Mesodermal cell (in vitro differentiated cells): ENCODE data around the gene KIFBP.
"Not testable (repeated sequence)": the region's sequence is repeated elsewhere in the genome, so short reads cannot be mapped to it uniquely, and the experiment has no call there.

ENCODE experiments used
- H3K27ac ChIP-seq: 2 replicates; pipeline ENCODE4 v1.7.0; 2013; ENCODE audit warnings: mild to moderate bottlenecking, low read depth, low read length, moderate library complexity; ENCODE audit not compliant: severe bottlenecking
- H3K36me3 ChIP-seq: 2 replicates; pipeline ENCODE4 v1.7.1; 2013; ENCODE audit warnings: mild to moderate bottlenecking, low read length, moderate library complexity; ENCODE audit not compliant: control insufficient read depth, insufficient read depth
- H3K4me1 ChIP-seq: one replicate; pipeline ENCODE4 v1.7.1; 2013; ENCODE audit warnings: mild to moderate bottlenecking, low read length; ENCODE audit not compliant: insufficient read depth, control insufficient read depth, poor library complexity, severe bottlenecking
- H3K4me3 ChIP-seq: 2 replicates; pipeline ENCODE4 v1.7.0; 2013; ENCODE audit warnings: low read length, control low read depth, mild to moderate bottlenecking; ENCODE audit not compliant: insufficient read depth, poor library complexity, severe bottlenecking; ENCODE audit errors: extremely low read depth
- H3K9me3 ChIP-seq: 2 replicates; pipeline ENCODE4 v1.7.1; 2013; ENCODE audit warnings: mild to moderate bottlenecking, low read length, moderate library complexity; ENCODE audit not compliant: control insufficient read depth
- WGBS, 2 experiments: methylation state at CpG; one replicate each; pipeline ENCODE4 v1.1.5; 2013; ENCODE audit warnings: missing lambda C conversion rate in 2 of 2; ENCODE audit not compliant: insufficient coverage in 2 of 2; 5-methylcytosine and 5-hydroxymethylcytosine counted together

KIFBP gene

DNA sequence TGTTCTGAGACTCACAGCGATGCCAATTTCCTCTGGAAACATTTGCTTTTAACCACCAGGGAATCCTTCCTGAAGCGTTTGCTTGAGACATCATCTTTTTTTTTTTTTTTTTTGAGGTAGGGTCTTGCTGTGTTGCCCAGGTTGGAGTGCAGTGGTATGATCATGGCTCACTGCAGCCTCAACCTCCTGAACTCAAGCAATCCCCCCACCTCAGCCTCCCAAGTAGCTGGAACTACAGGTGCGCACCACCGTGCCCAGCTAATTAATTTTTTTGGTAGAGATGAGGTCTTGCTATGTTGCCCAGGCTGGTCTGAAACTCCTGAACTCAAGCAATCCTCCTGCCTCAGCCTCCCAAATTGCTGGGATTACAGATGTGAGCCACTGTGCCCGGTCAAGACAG, 52.3 kb downstream of the KIFBP start:
- H3K9me3 ChIP-seq, H3K36me3 ChIP-seq, H3K4me3 ChIP-seq, H3K27ac ChIP-seq, H3K4me1 ChIP-seq: not testable (repeated sequence)
- WGBS, 2 experiments = 42 to 89% methylated on average over 1 to 2 of the region's 5 CpGs

DNA sequence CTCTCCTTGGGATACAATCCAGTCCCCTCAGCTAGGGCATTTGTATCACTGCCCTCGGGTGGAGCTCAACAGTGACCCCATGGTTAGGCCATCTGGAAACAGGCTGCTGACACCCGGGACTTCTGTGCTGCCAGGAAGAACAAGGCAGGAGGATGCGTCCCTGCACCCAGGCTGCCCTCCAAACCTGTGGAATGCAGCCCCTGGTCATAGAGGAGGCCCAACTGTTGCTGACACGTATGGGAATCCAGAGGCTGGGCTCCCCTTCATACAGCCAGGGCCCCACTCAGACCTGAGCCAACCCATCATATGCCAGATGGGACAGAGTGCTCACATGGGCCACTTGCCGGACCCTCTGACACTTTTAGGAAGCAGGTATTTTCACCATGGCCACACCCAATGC, 53.8 kb downstream of the KIFBP start:
- no peaks in the 10 kb centered on the region for H3K36me3 ChIP-seq
- H3K4me1 ChIP-seq = no peaks in the 10 kb centered on the region
- no peaks in the 10 kb centered on the region for H3K9me3 ChIP-seq
- H3K4me3 ChIP-seq = no peak overlapping the region
- 91 to 92% methylated on average over 4 to 5 of the region's 5 CpGs for WGBS, 2 experiments
- H3K27ac ChIP-seq = no peak overlapping the region

DNA sequence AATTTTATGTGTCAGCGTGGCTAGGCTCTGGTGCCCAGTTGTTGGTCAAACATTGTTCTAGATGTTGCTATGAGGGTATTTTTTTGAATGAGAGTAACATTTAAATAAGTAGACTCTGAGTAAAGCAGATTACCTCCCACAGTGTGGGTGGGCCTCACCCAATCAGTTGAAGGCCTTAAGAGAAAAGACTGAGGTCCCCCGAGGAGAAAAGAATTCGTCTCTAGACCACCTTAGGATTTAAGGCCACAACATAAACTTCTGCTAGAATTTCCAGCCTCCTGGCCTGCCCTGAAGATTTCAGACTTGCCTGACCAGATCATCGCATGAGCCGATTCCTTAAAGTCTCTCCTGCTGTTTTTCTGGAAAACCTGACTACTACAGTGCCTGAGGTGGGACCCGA, 54.2 kb downstream of the KIFBP start:
- H3K4me1 ChIP-seq = no peaks in the 10 kb centered on the region
- 92 to 94% methylated on average over 5 of the region's 6 CpGs for WGBS, 2 experiments
- H3K4me3 ChIP-seq = no peak overlapping the region

DNA sequence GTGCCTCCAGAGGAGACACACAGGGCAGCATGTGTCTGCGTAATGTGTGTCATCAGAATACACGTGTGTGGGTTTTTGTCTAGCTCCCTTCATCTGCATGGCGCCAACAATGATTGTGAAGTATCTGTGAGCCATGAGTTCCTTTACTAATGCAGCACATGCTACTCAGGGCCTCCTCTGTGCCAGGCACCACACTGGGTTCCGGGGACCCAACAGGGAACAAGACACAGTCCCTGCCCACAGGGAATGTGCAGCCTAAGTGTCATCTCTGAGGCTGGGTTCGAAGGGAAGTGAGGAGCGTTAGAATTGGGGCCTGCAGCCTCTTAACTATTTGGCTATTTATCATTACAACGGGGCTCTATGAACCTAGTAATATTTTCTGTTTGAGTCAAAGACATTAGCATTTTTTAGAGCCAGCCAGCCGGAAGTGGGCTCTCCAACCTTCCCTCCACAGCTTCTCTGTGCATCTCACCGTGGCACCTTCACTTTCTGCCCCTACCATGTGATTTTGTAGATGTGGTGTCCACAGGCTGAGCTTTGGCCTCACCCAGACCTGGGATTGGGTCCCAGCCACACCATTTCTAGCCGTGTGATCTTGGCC, 55.4 kb downstream of the KIFBP start:
- Histone ChIP-seq H3K4me1 (no peaks in the 10 kb centered on the region), H3K36me3 (no peaks in the 10 kb centered on the region), H3K4me3 (no peak overlapping the region), H3K27ac (no peak overlapping the region), H3K9me3 (no peaks in the 10 kb centered on the region)
- 86 to 95% methylated on average over 7 of the region's 10 CpGs for WGBS, 2 experiments

More for the DNA sequence above, 54.2 kb downstream of the KIFBP start:
- H3K9me3 ChIP-seq = no peaks in the 10 kb centered on the region
- H3K27ac ChIP-seq = no peak overlapping the region
- H3K36me3 ChIP-seq = no peaks in the 10 kb centered on the region

DNA sequence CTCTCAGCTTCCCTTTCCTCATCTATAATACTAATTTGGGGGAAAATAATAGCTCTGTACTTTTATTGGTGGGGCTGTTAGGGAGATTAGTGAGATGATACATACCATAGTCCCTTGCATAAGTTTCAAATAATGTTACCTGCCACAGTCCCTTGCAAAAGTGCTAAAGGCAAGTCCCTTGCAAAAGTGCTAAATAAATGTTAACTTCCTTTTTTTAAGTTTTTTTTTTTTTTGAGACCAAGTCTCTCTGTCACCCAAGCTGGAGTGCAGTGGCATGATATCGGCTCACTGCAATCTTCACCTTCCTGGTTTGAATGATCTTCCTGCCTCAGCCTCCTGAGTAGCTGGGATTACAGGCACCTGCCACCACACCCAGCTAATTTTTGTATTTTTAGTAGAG, 55.9 kb downstream of the KIFBP start:
- H3K4me3 ChIP-seq = no peak overlapping the region
- no peaks in the 10 kb centered on the region for H3K9me3 ChIP-seq
- 83 to 100% methylated on average over 1 of the region's 1 CpG for WGBS, 2 experiments
- no peaks in the 10 kb centered on the region for H3K36me3 ChIP-seq
- H3K4me1 ChIP-seq = no peaks in the 10 kb centered on the region
- H3K27ac ChIP-seq = no peak overlapping the region

DNA sequence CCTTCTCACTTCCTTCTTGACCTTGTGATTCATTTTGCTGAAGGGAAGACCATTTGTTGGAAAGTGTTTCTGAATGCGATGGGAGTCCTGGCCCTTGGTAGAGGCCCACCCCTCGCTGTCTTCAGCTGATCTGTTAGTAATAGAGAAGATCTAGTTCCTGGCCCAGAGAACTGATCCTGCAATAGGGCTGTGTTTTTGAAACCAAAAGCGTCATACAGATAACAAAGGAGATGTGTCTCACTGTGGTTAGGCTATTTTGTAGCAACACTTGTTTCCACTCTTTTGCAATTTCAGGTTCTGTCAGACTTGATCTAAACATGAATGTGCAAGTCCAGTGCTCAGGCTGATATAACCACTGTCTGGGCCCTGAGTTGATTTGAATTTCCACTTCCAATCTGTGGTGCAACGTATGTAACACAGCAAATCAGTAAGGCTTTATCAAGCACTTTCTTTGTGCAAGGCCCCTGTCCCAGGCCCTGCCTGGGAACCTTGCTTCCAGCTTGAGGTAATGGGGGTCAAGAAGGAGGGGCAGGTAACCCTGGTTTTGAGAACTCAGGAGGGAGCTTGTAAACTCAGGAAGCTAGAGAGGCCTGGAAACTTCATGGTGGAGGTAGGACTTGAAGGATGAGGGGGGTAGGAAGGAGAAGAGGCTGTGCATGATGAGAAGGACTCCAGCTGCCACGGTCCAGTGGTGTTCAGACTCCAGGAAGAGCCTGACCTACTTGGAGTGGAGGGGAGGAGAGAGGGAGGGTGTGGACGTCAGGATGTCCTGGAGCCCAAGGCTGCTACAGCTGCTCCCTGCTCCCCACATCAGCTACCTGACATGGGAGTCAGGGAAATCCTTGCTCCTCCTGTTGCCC, 57.1 kb downstream of the KIFBP start:
- Histone ChIP-seq H3K4me1 (no peaks in the 10 kb centered on the region), H3K9me3 (no peaks in the 10 kb centered on the region), H3K4me3 (no peak overlapping the region), H3K27ac (no peak overlapping the region), H3K36me3 (no peaks in the 10 kb centered on the region)
- WGBS, 2 experiments = 82 to 83% methylated on average over 3 to 5 of the region's 6 CpGs

DNA sequence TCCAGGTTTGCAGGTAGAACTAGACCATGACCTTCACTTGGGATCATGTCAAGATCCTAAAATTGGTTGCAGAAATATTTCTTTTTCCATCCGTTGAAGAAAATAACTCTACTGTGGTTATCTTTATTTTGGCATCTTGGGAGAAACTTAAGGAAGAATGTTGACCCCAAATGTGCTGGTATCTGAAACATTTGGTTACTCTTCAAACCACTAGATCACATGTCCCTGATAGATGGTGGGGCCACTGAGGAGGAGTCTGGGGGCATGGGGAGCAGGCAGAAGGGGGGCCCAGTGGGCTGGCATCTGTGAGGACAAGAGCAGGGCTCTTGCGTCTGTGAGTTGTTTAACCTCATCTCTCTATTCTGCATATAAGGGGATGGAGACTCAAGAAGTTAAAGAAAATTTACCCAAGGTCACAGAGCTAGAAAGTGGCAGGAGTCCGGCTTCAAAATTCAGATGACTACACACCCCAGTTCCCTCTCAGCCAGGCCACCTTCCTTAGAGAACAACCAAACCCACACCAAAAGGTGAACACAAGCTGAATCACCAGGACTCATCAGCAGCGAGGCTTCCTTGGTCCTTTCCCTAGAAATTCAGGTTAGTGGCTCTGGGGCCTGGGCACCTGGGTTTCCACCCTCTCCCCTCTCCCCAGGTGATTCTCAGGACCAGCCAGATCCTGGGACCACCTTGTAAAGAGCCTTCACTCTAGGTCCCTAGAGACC, 58.7 kb downstream of the KIFBP start:
- 92% methylated on average over 2 to 3 of the region's 4 CpGs for WGBS, 2 experiments
- H3K36me3 ChIP-seq = no peaks in the 10 kb centered on the region
- H3K4me3 ChIP-seq = no peak overlapping the region
- no peaks in the 10 kb centered on the region for H3K4me1 ChIP-seq
- H3K27ac ChIP-seq = no peak overlapping the region
- no peaks in the 10 kb centered on the region for H3K9me3 ChIP-seq

DNA sequence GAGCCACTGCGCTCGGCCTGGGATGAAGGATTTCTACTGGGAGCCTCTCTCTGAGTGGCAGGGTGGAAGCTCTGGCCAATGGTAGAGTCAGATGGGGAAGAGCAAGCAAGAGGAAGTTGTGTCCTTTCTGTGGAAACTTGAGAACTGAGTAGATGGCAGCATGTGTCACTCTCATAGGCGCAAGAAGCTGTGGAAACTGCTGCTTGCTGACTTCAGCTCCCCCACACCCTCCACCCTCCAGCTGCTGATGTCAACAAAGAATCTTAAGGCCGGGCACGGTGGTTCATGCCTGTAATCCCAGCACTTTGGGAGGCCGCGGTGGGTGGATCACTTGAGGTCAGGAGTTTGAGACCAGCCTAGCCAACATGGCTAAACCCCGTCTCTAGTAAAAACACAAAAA, 59.5 kb downstream of the KIFBP start:
- no peak overlapping the region for H3K27ac ChIP-seq
- no peak overlapping the region for H3K4me3 ChIP-seq
- no peaks in the 10 kb centered on the region for H3K36me3 ChIP-seq
- H3K9me3 ChIP-seq = no peaks in the 10 kb centered on the region
- 80 to 90% methylated on average over 4 to 6 of the region's 8 CpGs for WGBS, 2 experiments
- H3K4me1 ChIP-seq = no peaks in the 10 kb centered on the region

DNA sequence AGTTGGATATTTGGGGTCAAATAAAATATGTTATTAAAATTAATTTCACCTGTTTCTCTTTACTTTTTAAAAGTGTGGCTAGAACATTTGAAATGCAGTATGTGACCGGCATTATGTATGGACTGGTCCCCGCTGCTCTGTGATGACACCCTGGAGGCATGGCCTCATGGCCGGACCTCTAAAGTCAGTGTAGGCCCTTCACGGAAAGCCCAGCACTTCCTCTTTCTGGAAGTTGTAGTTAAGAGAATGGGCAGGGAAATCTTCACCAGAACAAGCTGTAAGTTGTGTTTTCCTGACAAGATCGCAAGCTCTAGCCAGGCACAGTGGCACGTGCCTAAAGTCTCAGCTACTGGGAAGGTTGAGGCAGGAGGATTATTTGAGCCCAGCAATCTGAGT, 61.0 kb downstream of the KIFBP start:
- no peak overlapping the region for H3K27ac ChIP-seq
- no peak overlapping the region for H3K4me3 ChIP-seq
- 91 to 93% methylated on average over 6 of the region's 6 CpGs for WGBS, 2 experiments
- H3K36me3 ChIP-seq = no peaks in the 10 kb centered on the region
- no peaks in the 10 kb centered on the region for H3K4me1 ChIP-seq
- H3K9me3 ChIP-seq = no peaks in the 10 kb centered on the region

DNA sequence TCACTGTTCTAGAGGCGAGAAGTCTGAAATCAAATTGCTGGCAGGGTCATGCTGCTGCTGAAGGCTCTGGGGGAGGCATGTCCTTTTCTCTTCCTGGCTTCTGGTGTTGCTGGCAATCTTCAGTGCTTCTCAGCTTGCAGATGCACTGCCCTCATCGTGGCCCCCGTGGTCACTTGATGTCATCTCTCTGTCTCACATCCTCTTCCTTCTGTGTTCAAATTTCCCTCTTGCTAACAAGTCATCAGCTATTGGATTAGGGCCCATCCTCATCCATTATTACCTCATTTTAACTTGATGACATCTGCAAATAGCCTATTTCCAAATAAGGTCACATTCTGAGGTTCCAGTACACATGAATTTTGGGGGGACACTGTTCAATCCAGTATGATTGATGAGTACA, 62.7 kb downstream of the KIFBP start:
- 90 to 94% methylated on average over 3 of the region's 3 CpGs for WGBS, 2 experiments
- H3K36me3 ChIP-seq = no peaks in the 10 kb centered on the region
- no peak overlapping the region for H3K4me3 ChIP-seq
- H3K4me1 ChIP-seq = no peaks in the 10 kb centered on the region
- H3K27ac ChIP-seq = no peak overlapping the region
- H3K9me3 ChIP-seq = no peaks in the 10 kb centered on the region
